ENCODE measurements around the gene KRTAP10-1.

- TF ChIP-seq EZH2 (IDR thresholded peaks at IDR 0.05; ENCODE audit: borderline replicate concordance, low read depth, low read length, severe bottlenecking) = no peak
- no peak for TF ChIP-seq CTCF (IDR thresholded peaks at IDR 0.05; ENCODE audit: borderline replicate concordance, extremely low read depth, low read length, poor library complexity, severe bottlenecking)
Observed at GRCh38 chr21:44512496-44513388, 27.3 kb downstream of the KRTAP10-1 start.

Data from DND-41 (cell line).